NCI-H2227 treated with DMSO at 0.1 percent for 48 hours (cell line): Measurements from ENCODE around the gene HEG1.

ENCODE experiments used
- DNase-seq: peaks from one replicate; lab custom pipeline; 2025; lab: John Stamatoyannopoulos, UW

HEG1 gene

DNA sequence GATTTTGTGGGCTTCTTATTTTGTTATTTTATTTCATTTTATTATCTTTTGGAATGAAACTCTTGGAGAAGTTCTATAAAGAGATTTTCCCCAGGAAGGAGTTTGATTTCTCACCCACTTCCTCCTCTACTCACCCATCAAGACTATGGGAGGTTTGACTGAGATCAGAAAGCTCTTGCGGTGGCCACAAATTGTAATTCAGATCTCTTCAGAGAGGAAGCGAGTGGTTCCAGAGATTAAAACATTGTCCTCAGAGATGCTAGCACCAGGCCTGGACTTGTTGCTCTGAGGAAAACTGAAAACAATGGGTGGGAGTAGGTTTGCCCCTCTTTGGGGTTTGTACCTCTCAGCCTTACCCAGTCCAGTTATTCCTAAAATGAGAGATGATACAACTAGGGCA is 113.2 kb downstream of the HEG1 start:
- no peak for DNase-seq

- no peak for DNase-seq
Observed at GRCh38 chr3:124941771-124942170, 114.0 kb downstream of the HEG1 start.

DNA sequence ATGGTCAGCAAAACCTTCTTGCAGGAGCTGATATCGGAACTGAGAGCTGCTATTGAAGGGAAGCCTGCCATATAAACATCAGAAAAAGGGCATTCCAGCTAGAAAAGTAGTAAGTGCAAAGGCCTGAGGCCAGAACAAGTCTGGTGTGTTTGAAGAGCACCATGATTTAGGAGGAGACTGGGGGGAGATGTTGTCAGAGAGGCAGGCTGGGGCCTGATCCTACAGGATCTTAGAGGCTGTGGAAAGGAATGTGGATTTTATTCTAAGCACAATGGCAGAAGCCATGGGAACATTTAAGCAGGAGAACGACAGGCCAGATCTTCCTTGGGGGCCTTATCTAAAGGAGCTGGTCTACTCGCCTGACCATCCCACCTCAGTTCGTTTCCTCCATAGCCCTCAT is 116.1 kb downstream of the HEG1 start:
- no peak for DNase-seq

DNA sequence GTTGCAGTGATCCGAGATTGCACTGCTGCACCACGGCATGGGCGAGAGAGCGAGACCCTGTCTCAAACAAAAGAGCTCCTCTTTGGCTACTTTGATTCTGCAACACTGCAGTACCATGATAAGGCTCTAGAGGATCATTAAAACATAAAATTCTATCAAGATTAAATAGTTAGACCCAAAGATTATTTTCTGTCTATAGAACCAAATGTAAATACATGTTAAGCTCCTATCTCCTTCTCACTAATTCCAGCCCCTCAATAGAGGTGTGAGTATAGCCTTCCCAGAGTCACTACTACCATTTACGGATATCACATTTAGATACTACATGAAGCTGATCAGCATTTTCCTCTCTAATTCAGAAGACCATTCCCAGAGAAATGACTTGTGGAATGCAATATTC is 116.9 kb downstream of the HEG1 start:
- DNase-seq, result no peak

- DNase-seq, result no peak
Observed at GRCh38 chr3:124937049-124937448, 118.7 kb downstream of the HEG1 start.

- no peak for DNase-seq
Observed at GRCh38 chr3:124935794-124936542, 119.8 kb downstream of the HEG1 start.

GRCh38 chr3:124935264-124935663 is 120.5 kb downstream of the HEG1 start:
- DNase-seq, result no peak

DNA sequence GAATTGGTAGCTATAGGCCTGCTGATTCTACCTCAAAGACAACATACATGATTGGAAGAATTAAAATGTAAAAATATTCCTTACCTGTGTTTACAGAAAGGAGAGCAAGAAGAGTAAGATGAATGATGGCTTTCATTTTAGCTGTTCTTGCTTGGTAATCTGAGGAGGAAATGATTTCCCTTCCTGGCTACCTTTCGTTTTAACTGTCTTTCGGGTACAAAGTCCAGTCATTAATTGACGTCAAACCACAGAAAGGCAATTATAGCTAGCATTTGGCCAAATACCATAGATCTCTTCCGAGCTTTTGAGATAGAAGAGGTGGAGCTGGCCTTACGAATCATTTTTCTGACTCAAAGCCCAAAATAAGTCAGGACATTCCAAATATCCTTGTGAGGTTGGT is 121.2 kb downstream of the HEG1 start, which contains the start of gene MUC13:
TSS of gene MUC13 (minus strand) at position 175 of the 400 bp plus-strand sequence. CDS start at position 136, 39 bp downstream.
- no peak for DNase-seq

DNA sequence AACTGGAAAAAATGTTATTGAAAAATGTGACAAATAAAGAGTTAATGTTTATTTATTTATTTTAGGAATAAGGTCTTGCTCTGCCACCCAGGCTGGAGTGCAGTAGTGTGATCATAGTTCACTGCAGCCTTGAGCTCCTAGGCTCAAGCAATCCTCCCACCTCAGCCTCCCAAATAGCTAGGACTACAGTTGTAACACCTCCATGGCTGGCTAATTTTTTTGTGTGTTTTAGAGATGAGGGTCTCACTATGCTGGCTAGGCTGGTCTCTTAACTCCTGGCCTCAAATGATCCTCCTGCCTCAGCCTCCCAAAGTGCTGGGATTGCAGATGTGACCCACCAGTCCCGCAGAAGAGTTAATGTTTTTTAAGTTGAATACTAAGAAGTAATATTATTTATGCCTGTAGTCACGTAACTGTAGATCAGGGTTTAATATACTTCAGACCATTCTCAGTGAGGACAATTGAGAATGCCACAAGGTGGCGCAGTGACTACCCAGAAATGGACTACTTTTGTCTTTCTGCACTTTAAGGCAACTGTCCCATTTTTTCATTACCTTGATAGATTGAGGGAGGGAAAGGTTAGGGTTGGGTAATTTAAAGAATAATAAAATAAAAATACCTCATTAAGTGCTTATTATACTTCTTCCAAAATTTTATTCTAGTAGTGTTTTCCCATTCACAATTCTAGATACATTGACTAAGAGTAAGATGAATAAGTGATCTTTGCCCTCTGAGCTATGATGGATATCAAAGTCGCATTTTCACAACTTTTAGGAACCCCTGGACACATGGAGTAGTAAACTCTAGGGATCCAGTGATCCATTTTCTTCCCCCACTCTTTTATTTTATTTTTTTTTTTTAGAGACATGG is 127.2 kb downstream of the HEG1 start:
- peak; percentile 14 for DNase-seq

GRCh38 chr3:124927574-124928045 is 128.2 kb downstream of the HEG1 start:
- no peak for DNase-seq

GRCh38 chr3:124926426-124927101 is 129.2 kb downstream of the HEG1 start:
- no peak for DNase-seq

DNA sequence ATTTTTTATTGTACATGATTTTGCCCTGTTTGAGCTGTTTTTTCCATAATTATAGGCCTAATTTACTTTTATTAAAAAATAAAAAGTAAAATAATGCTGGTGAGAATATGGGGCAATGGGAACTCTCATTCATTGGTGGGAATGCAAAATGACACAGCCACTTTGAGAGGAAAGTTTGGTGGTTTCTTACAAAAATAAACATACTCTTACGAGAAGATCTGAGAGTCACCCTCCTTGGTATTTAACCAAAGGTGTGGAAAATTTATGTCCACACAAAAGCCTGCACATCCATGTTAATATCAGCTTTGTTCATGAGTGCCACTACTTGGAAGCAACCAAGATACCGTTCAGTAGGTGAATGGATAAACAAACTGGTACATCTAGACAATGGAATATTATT is 131.1 kb downstream of the HEG1 start:
- no peak for DNase-seq

DNA sequence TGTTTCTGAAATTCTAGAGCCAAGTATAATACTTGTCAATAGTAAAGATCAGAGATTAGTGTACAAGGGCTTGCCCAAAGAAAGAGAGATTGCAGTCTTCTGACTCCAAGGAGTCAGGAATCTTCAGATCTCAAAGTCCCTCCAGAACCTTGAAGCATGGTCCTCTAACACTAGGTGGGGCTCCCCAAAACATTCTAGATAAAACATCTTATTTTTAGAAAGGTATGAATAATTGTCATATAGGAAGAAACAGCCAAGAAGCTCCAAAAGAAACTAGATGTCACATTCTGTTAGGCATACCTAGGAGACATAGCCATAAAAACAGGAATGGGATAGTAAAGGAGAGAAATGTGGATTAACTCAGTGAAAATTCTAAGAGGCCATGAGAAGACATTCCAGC is 132.0 kb downstream of the HEG1 start:
- DNase-seq, result no peak

GRCh38 chr3:124920718-124921117 is 135.1 kb downstream of the HEG1 start:
- no peak for DNase-seq

DNA sequence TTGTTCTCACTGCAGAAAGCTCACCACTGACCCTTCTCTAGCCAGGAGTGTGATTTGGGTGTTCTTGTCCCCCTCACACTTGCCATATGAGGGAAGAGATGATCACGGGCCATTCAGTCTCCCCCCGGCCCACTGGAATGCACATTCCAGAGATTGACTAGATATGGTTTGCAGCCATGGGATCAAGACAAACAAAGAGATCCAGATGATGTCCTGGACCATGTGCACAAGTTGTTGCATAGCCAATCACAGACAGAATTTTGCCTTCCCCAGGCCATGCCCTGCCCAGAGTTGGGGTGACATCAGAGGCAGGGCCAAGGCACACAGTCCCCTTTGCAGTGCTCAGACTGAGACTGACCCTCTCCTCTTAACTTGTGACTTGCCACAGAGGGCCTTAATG is 136.0 kb downstream of the HEG1 start:
- no peak for DNase-seq

DNA sequence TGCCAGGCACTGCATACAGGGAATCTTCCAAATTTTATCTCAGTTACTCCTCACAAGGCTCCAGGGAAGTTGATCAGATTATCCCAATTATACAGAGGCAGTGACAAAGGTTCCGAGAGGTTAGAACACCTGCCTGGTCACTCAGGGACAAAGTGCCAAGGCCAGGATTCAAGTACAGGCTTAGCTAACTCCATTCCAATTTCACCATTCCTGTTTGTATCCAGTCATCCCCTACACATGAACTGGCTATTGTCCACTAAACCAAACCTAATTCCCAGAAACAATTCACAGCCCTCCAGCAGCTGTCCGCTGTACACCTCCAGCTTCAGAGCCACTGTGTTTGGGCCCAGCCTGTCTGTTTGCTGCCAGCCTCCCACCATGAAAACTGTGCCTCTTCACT is 137.3 kb downstream of the HEG1 start:
- DNase-seq, result no peak

DNA sequence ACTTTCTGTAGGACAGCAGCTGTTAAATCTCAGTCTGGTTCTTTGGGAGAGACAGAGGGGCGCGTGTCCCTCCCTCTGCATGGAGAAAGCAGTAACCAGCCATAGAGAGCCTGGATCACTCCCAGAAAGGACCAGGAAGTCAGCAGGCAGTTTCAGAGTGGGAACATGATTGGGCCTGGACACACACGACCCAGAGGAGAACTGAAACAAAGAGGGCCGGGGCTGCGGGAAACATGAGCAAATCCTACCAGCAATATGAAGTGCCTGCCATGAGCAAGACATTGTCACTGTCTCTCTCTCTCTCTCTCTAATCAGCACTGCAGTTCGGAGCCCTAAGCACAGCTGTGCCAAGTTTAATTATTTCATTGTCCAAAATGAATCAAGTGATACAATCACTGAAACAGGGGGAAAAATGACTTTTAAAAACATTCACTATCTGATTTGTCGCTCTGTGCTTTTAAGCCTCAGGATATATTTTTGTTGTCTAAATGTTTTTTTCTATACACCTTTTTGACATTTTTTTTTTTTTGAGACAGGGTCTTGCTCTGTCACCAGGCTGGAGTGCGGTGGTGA is 138.9 kb downstream of the HEG1 start:
- no peak for DNase-seq
